Measurements from ENCODE around the gene DPEP3.

The DPEP3 gene

GRCh38 chr16:67966549-67967182 lies 13.6 kb downstream of the DPEP3 start:
- DNase-seq, result peak; percentile 16

GRCh38 chr16:67965668-67966548 lies 14.4 kb downstream of the DPEP3 start:
- no peak for DNase-seq

- no peak for DNase-seq
These were observed 15.7 kb downstream of the DPEP3 start for GRCh38 chr16:67964477-67965131.

- DNase-seq, result no peak
These were observed 16.5 kb downstream of the DPEP3 start for GRCh38 chr16:67963662-67964321.

GRCh38 chr16:67963292-67963661 lies 17.0 kb downstream of the DPEP3 start:
- DNase-seq, result no peak

GRCh38 chr16:67962135-67962534 lies 18.2 kb downstream of the DPEP3 start:
- no peak for DNase-seq

GRCh38 chr16:67961551-67961957 lies 18.7 kb downstream of the DPEP3 start:
- DNase-seq, result no peak

- DNase-seq, result no peak
These were observed 20.6 kb downstream of the DPEP3 start for GRCh38 chr16:67959536-67960329.

GRCh38 chr16:67957622-67958021 lies 22.7 kb downstream of the DPEP3 start:
- no peak for DNase-seq

- DNase-seq, result no peak
These were observed 25.7 kb downstream of the DPEP3 start for GRCh38 chr16:67954421-67955196.

GRCh38 chr16:67953641-67954375 lies 26.5 kb downstream of the DPEP3 start:
- DNase-seq, result no peak

- no peak for DNase-seq
These were observed 28.8 kb downstream of the DPEP3 start for GRCh38 chr16:67951485-67951884.

- no peak for DNase-seq
These were observed 29.9 kb downstream of the DPEP3 start for GRCh38 chr16:67950335-67950843.

- DNase-seq, result no peak
These were observed 30.7 kb downstream of the DPEP3 start for GRCh38 chr16:67949645-67950044.

- no peak for DNase-seq
These were observed 32.3 kb downstream of the DPEP3 start for GRCh38 chr16:67948015-67948414.

- no peak for DNase-seq
These were observed 33.2 kb downstream of the DPEP3 start for GRCh38 chr16:67946966-67947558.

- no peak for DNase-seq
These were observed 34.1 kb downstream of the DPEP3 start for GRCh38 chr16:67946128-67946569.

GRCh38 chr16:67945392-67945933 lies 34.8 kb downstream of the DPEP3 start:
- no peak for DNase-seq

- no peak for DNase-seq
These were observed 35.5 kb downstream of the DPEP3 start for GRCh38 chr16:67944690-67945391.

All from OCI-M1 (cell line).